GM20000 (cell line): ENCODE data around the gene PTPRG.

Experiments
- DNase-seq: peaks from one replicate; pipeline ENCODE4 v3.0.0; 2012; ENCODE audit warnings: low spot score
- CTCF ChIP-seq: IDR thresholded peaks from 2 replicates; pipeline ENCODE4 v1.5.1; 2012; ENCODE audit warnings: mild to moderate bottlenecking, control low read depth; ENCODE audit errors: extremely low read depth, missing control alignments

PTPRG gene

DNA sequence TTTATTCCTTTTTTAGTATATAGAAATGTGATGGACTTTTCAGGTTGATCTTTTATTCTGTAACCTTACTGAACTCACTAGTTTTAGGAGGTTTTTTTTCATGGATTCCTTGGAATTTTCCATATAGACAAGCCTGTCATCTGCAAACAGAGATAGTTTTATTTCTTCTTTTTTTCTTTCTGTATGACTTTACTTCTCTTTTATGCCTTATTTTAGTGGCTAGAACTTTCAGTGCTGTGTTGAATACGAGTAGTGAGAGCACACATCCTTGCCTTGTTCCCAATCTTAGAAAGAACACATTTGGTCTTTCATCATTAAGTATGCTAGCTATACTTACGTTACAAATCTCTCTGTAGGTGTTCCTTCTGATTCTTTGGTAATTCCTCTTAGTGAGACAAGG is 336.5 kb downstream of the PTPRG start:
- no peak for TF ChIP-seq CTCF
- no peak for DNase-seq

- TF ChIP-seq CTCF: no peak
- no peak for DNase-seq
These were observed 338.5 kb downstream of the PTPRG start for GRCh38 chr3:61899700-61900462.

- TF ChIP-seq CTCF: no peak
- no peak for DNase-seq
These were observed 340.1 kb downstream of the PTPRG start for GRCh38 chr3:61901496-61901895.

DNA sequence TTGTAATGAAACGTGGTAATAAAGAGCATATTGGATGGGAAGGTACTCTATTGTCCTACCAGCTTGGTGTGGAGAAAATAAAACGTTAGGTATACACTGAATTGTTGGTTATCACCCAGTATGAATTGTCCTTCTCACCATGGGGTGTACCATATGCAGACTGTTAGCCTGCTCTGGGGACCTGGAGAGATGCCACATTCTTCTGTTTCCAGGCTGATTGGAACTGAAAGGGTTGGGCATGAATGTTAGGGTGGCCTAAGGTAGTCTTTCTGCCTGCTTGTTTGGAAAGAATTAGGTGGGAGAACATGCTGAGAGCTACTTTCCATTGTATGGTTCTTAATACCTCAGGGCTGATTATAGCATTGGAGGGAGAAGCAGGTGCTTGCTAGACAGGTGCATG is 340.6 kb downstream of the PTPRG start:
- no peak for TF ChIP-seq CTCF
- no peak for DNase-seq

- no peak for DNase-seq
- no peak for TF ChIP-seq CTCF
These were observed 341.7 kb downstream of the PTPRG start for GRCh38 chr3:61903074-61903473.

DNA sequence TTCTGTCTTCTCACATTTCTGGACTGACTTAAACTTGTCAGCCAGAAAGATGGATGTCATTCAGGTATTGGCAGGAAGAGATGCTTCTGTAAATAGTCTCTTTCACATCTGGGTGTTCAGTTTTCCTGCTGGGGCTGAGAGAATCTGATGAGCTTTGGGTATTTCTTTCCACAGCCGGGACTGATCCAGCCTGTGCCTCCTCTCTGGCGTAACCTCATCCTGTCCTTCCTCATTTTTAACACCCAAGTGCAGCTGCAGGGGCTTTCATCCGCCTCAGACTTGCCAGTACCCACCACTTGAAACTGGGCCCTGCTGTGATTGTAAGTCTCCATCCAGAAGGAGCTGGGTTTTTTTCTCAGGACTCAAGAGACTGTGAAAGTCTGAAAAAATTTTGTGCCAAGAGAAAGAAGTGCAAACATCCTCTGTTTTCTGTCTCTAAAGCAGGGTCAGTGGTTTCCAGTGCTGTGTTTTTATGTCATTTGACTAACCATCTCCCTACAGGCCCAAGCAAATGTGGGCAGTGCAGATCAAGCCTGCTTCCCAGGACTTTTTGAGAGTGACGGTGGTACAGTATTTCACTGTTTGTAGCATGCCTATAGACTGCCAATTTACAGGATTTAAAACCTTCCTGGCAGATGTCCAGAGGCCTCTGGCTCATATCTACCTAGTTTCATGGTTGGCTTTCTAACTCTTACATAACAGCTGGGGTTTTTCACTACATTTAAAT is 342.7 kb downstream of the PTPRG start:
- no peak for TF ChIP-seq CTCF

GRCh38 chr3:61907210-61907795 is 345.9 kb downstream of the PTPRG start:
- TF ChIP-seq CTCF: no peak
- no peak for DNase-seq

More for the DNA sequence above, 342.7 kb downstream of the PTPRG start:
- no peak for DNase-seq
